GM12892 (cell line): ENCODE measurements around the gene FKBP6.
"Not testable (repeated sequence)": the region's sequence is repeated elsewhere in the genome, so short reads cannot be mapped to it uniquely, and the experiment has no call there.

Experiments used
- POLR2A ChIP-seq: IDR thresholded peaks from 2 replicates; pipeline ENCODE4 v1.6.1; 2011; ENCODE audit warnings: low read depth, low read length, control low read depth
- POLR2AphosphoS5 ChIP-seq: IDR thresholded peaks from 2 replicates; pipeline ENCODE4 v1.6.1; 2011; ENCODE audit warnings: low read depth, low read length, control low read depth
- TAF1 ChIP-seq: IDR thresholded peaks from 2 replicates; pipeline ENCODE4 v1.6.1; 2011; ENCODE audit warnings: low read depth, mild to moderate bottlenecking, control low read depth, low read length, borderline replicate concordance

GRCh38 chr7:73323434-73324080, 4.4 kb upstream of the FKBP6 start:
- not testable (repeated sequence) for TF ChIP-seq POLR2AphosphoS5, POLR2A, TAF1
